Activated CD8-positive, alpha-beta memory T cell treated with anti-CD3 and anti-CD28 coated beads for 4 hours (primary cell): ENCODE results near the gene EIF4G3.
"Not testable (repeated sequence)": the region's sequence is repeated elsewhere in the genome, so short reads cannot be mapped to it uniquely, and the experiment has no call there.

ENCODE experiments used
- DNase-seq, 2 donors: peaks; one replicate each; pipeline ENCODE4 v3.0.0-alpha.2; 2020; ENCODE audit warnings: low read depth in 2 of 2

The EIF4G3 gene

DNA sequence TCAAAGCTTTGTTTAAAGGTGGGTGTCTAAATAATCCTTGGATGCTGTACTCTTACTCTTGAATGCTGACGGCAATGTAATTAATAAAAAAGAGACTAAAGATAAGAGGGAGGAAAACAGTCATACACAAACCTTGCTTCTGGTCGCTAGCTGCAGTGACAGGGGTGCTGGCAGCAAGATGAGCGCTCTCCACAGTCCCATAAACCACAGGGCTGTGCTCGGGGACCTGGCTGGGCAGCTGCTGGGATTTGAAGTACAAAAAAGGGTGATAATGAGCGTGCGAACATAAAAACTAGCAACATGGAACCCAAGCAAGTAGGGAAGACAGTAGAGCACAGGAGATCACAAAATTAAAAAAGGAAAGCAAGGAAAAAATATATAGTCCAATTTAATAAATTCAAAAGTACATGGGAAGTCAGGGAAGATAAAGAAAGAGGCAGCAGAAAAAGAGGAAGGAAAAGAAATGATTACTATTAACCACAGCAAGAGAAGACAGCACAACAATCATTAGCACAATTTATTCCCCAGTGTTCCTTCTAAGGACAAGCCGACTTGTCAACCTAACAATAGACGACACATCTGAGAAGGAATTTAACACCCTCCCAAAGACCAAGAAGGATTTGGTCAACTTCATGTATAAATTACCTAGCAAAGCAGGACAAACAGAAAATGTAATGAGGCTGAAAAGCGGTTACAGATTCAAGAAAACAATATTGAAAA lies 226.7 kb downstream of the EIF4G3 start:
- no peak for DNase-seq

DNA sequence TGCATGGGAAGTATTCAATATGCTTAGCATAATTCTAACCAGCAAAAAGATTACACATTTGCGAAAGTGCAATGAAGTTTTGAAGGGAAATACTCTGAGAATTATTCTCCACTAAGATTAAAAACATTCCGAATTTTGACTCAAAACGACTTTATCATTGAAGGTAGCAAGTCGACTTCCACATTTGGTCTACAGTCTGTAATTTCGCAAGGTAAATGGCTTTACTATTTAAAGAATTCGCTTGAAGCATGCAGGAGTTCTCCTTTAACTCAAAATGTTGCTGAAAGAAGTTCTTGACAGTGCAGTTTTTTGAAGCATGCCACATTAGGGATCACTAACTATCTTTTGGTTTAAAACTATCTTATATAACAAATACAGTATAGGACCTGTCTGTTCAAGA lies 228.6 kb downstream of the EIF4G3 start:
- DNase-seq: no peak

- no peak for DNase-seq
These were observed 229.3 kb downstream of the EIF4G3 start for GRCh38 chr1:20947409-20947808.

GRCh38 chr1:20936621-20937020 lies 240.1 kb downstream of the EIF4G3 start:
- no peak for DNase-seq

DNA sequence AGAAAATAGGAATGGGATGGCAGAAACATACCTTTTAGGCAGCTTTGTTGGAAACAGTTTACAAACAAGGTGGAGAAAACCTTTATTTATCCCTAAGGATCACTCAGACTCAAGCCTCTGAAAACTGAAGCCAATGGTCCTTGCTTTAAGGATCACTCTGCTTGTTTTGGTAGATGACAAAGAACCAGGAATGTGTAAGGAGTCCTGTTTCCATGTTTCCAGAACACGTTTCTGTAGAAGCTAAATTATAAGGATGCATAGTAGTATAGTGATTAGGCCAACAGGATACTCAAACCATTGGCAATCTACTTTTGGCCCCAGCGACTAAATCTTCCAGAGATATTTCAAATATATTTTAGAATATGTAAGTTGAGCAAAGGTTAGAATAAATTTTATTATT lies 240.5 kb downstream of the EIF4G3 start:
- no peak for DNase-seq

- DNase-seq: no peak
These were observed 241.0 kb downstream of the EIF4G3 start for GRCh38 chr1:20935717-20936116.

- DNase-seq: no peak
These were observed 244.2 kb downstream of the EIF4G3 start for GRCh38 chr1:20932437-20932977.

GRCh38 chr1:20931930-20932436 lies 244.7 kb downstream of the EIF4G3 start:
- no peak for DNase-seq

DNA sequence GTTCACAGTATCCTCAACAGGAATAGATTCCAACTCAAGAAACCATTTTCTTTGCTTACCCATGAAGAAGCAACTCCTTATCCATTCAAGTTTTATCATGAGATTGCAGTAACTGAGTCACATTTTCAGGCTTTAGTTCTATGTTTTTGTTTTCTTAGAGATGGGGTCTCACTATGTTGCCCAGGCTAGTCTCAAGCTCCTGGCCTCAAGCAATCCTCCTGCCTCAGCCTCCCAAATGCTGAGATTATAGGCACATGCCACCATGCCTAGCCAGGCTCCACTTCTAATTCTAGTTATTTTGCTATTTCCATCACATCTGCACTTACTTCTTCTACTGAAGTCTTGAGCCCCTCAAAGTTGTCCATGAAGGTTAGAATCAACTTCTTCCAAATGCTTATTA lies 246.3 kb downstream of the EIF4G3 start:
- DNase-seq: no peak

- DNase-seq: no peak
These were observed 248.6 kb downstream of the EIF4G3 start for GRCh38 chr1:20928146-20928545.

DNA sequence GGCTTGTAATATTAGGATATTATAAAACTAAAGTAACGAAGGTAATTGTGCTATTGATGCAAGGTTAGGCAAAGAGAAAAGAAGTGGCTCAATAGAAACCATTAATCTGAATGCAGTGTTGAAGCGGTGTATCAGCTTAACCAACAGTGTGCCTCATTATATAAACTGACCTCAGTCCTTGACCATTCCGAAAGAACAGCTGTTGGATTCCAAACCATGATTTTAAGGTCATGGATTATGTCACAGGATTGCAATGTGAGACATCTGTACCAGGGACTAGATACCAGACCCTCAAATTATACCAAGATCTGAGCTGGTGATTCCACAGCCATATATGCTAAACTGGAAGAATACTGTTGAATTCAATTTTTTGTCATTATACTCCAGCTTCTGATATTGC lies 255.4 kb downstream of the EIF4G3 start:
- DNase-seq: no peak

- no peak for DNase-seq
These were observed 263.5 kb downstream of the EIF4G3 start for GRCh38 chr1:20913242-20913641.

DNA sequence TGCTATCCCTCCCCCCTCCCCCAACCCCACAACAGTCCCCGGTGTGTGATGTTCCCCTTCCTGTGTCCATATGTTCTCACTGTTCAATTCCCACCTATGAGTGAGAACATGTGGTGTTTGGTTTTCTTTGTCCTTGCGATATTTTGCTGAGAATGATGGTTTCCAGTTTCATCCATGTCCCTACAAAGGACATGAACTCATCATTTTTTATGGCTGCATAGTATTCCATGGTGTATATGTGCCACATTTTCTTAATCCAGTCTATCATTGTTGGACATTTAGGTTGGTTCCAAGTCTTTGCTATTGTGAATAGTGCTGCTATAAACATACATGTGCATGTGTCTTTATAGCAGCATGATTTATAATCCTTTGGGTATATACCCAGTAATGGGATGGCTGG lies 269.2 kb downstream of the EIF4G3 start:
- not testable (repeated sequence) for DNase-seq

- no peak for DNase-seq
These were observed 273.3 kb downstream of the EIF4G3 start for GRCh38 chr1:20903437-20903836.

- no peak for DNase-seq
These were observed 276.6 kb downstream of the EIF4G3 start for GRCh38 chr1:20900056-20900455.

DNA sequence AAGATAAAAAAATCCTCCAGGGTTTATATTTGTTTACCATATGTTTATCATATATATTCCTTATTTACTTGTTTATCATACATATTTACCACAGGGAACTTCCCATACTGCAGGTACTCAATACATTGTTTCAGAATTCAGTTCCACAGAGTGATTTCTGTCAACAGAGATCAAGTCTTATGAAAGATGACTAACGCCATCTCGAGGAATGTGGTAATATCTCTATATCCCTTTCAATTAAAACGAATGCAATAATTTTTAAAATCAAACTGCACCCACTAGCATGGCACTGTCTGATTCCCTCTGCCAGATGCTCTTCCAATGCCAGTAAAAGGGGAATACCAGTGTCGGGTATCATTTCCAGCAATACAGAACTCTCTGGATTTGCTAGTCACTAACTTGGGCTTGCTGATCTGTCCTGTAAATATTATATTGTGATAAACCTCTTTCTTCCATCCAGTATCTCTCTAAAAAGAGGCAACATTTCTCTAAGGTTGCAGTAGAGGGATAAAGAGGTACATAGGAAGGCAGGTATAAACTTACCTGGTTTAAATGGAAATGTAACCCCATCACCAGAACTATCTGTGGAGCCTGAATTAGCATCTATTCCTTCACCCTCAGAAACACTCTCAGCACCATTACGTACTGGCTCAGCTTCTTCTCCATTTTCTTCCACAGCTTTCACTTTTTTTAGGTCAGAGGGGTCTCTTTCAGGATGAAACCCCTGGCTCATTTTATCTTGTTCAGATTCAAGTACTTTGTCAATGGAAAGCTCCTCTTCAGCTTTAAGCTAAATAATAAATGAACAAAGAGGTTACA lies 277.3 kb downstream of the EIF4G3 start:
- no peak for DNase-seq

- no peak for DNase-seq
These were observed 279.9 kb downstream of the EIF4G3 start for GRCh38 chr1:20896826-20897225.

- DNase-seq: no peak
These were observed 282.8 kb downstream of the EIF4G3 start for GRCh38 chr1:20893931-20894330.

DNA sequence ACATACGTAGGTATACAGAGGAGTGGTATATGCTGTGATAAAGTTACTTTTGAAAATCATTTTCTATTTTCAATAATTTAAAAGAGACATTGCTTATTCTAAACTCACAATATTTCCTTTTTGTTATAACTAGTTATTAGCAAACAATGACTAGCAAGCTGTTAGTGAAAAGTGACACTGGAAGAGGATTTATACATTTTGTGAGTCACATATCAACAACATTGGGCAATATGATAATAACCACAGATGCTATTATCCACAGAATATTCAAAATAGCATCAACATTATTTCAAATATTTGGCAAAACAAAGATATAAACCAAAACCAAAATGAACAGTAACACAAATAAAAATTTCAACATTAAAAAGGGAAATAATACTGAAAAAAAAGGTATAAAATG lies 285.6 kb downstream of the EIF4G3 start:
- no peak for DNase-seq

- DNase-seq: no peak
These were observed 289.5 kb downstream of the EIF4G3 start for GRCh38 chr1:20887246-20887645.

DNA sequence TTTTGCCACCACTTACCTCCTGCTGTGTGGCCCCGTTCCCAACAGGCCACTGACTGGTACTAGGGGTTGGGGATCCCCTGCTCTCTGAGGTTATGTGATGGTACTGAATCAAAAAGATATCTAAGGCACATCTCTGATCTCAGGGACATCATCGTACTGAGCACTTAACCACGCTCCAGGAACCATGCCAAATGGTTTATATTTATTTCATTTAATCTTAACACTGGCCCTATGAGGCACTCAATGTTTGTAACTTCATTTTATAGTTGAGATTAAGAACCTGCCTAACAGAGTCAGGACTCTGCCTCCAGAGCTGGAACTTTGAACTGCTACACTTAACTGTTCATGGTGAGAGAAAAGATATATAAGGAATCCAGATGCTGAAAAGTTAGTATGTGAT lies 291.6 kb downstream of the EIF4G3 start:
- no peak for DNase-seq

- no peak for DNase-seq
These were observed 292.2 kb downstream of the EIF4G3 start for GRCh38 chr1:20884513-20884912.

GRCh38 chr1:20883766-20884165 lies 292.9 kb downstream of the EIF4G3 start:
- no peak for DNase-seq
